Measurements from ENCODE around the gene LNPEP. TPM values are rescaled to one million over a fixed set of nuclear protein-coding genes. Genes with fewer than 3 reads are reported as not detected.

Gene LNPEP
- total RNA-seq, 1 donor from 2014 or later: 24.2 TPM

- no peaks in the 10 kb centered on the region for H3K4me1 Mint-ChIP-seq (ENCODE audit: low read depth)
- H3K27ac Mint-ChIP-seq: no peak overlapping the region
- H3K36me3 Mint-ChIP-seq (ENCODE audit: insufficient read depth): no peaks in the 10 kb centered on the region
- no peak for DNase-seq (ENCODE audit: low spot score, unreplicated experiment)
- TF ChIP-seq CTCF (IDR thresholded peaks at IDR 0.05; ENCODE audit: unreplicated experiment): no peak
- H3K27me3 Mint-ChIP-seq: no peaks in the 10 kb centered on the region
- H3K9me3 Mint-ChIP-seq (ENCODE audit: low read depth): no peaks in the 10 kb centered on the region
- H3K4me3 Mint-ChIP-seq (ENCODE audit: low read depth): no peak overlapping the region
These were observed 15.0 kb upstream of the LNPEP start for GRCh38 chr5:96920744-96921355.

GRCh38 chr5:96922499-96923244, 13.2 kb upstream of the LNPEP start:
- no peak for TF ChIP-seq CTCF (IDR thresholded peaks at IDR 0.05; ENCODE audit: unreplicated experiment)
- no peak overlapping the region for H3K27ac Mint-ChIP-seq
- no peak for DNase-seq (ENCODE audit: low spot score, unreplicated experiment)
- H3K36me3 Mint-ChIP-seq (ENCODE audit: insufficient read depth): no peaks in the 10 kb centered on the region
- H3K4me3 Mint-ChIP-seq (ENCODE audit: low read depth): no peak overlapping the region
- no peaks in the 10 kb centered on the region for H3K9me3 Mint-ChIP-seq (ENCODE audit: low read depth)
- H3K27me3 Mint-ChIP-seq: no peaks in the 10 kb centered on the region
- no peaks in the 10 kb centered on the region for H3K4me1 Mint-ChIP-seq (ENCODE audit: low read depth)

GRCh38 chr5:96924016-96924443, 11.8 kb upstream of the LNPEP start:
- TF ChIP-seq CTCF (IDR thresholded peaks at IDR 0.05; ENCODE audit: unreplicated experiment): no peak
- Mint-ChIP-seq H3K9me3 (ENCODE audit: low read depth) (no peaks in the 10 kb centered on the region), H3K4me1 (ENCODE audit: low read depth) (no peaks in the 10 kb centered on the region), H3K27ac (no peak overlapping the region), H3K4me3 (ENCODE audit: low read depth) (no peak overlapping the region), H3K36me3 (ENCODE audit: insufficient read depth) (no peaks in the 10 kb centered on the region), H3K27me3 (no peaks in the 10 kb centered on the region)
- no peak for DNase-seq (ENCODE audit: low spot score, unreplicated experiment)

- DNase-seq (ENCODE audit: low spot score, unreplicated experiment): no peak
- peaks cover 2% of the 10 kb centered on the region for H3K4me1 Mint-ChIP-seq (ENCODE audit: low read depth)
- H3K27me3 Mint-ChIP-seq: no peaks in the 10 kb centered on the region
- no peaks in the 10 kb centered on the region for H3K36me3 Mint-ChIP-seq (ENCODE audit: insufficient read depth)
- no peak overlapping the region for H3K4me3 Mint-ChIP-seq (ENCODE audit: low read depth)
- no peak overlapping the region for H3K27ac Mint-ChIP-seq
- TF ChIP-seq CTCF (IDR thresholded peaks at IDR 0.05; ENCODE audit: unreplicated experiment): no peak
- H3K9me3 Mint-ChIP-seq (ENCODE audit: low read depth): no peaks in the 10 kb centered on the region
These were observed 9.6 kb upstream of the LNPEP start for GRCh38 chr5:96926276-96926675.

GRCh38 chr5:96927008-96927407, 8.9 kb upstream of the LNPEP start:
- DNase-seq (ENCODE audit: low spot score, unreplicated experiment): no peak
- H3K9me3 Mint-ChIP-seq (ENCODE audit: low read depth): no peaks in the 10 kb centered on the region
- peaks cover 3% of the 10 kb centered on the region for H3K4me1 Mint-ChIP-seq (ENCODE audit: low read depth)
- no peaks in the 10 kb centered on the region for H3K36me3 Mint-ChIP-seq (ENCODE audit: insufficient read depth)
- H3K27me3 Mint-ChIP-seq: no peaks in the 10 kb centered on the region
- TF ChIP-seq CTCF (IDR thresholded peaks at IDR 0.05; ENCODE audit: unreplicated experiment): no peak
- H3K4me3 Mint-ChIP-seq (ENCODE audit: low read depth): no peak overlapping the region
- no peak overlapping the region for H3K27ac Mint-ChIP-seq
